Measurements from ENCODE around the gene REEP1.

- no peak for TF ChIP-seq POLR2AphosphoS5 (IDR thresholded peaks at IDR 0.05; ENCODE audit: low read depth, low read length)
- no peak for TF ChIP-seq SIN3A (IDR thresholded peaks at IDR 0.05; ENCODE audit: borderline replicate concordance, insufficient read depth, low read length)
Observed at GRCh38 chr2:86226636-86227520, 110.5 kb downstream of the REEP1 start.

Measured in PFSK-1 (cell line).